Measurements from ENCODE around the gene PLEKHG5. TPM values are rescaled to one million over a fixed set of nuclear protein-coding genes. Genes with fewer than 3 reads are reported as not detected.

Gene PLEKHG5
- total RNA-seq, 6 experiments from 2014 or later: 0.70 to 2.3 (median 1.5) TPM

DNA sequence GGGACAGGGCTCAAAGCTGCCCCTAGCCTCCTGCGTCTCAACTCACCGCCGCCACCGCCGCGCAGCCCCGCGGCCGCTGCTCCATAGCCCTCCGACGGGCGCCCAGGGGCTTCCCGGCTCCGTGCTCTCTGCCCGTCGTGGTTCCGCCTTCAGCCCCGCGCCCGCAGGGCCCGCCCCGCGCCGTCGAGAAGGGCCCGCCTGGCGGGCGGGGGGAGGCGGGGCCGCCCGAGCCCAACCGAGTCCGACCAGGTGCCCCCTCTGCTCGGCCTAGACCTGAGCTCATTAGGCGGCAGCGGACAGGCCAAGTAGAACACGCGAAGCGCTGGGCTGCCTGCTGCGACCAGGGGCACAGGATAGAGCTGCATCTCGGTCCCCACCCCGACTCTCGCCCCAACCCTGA is 25.4 kb downstream of the PLEKHG5 start, which contains the start of gene TNFRSF25:
TSS of gene TNFRSF25 (minus strand) at position 151 of the 400 bp plus-strand sequence. CDS start at position 85, 66 bp downstream.
- no peak for ATAC-seq
- DNase-seq: peak in 1 of 3 donors; percentile 52
- H3K36me3 ChIP-seq: no peaks in the 10 kb centered on the region

DNA sequence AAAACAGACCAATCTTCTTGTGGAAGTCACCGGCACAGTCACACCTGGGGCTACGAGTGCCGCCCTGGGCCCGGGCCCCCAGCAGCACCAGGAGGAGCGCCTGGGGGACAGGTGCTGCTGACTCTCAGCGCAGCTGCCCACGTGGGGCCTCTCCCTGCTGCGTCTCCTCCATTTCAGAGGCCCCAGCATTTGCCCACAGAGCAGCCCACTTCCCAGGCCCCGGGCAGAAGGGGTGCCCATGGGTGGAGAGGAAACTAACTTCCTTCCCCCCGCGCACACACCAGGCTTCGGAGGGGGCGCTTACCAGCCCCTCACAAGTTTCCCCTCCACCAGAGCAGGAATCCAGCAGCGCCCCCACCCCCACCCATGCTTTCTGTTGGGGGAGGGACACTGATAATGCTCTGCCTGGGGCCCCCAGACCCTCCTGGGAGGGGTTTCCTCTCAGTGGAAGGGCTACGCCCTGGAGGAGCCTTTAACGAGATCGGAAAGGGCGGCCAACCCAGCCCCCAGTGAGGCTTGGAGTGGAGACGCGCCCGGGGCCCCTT is 25.9 kb downstream of the PLEKHG5 start:
- no peak for DNase-seq
- TF ChIP-seq, protein P1, sequence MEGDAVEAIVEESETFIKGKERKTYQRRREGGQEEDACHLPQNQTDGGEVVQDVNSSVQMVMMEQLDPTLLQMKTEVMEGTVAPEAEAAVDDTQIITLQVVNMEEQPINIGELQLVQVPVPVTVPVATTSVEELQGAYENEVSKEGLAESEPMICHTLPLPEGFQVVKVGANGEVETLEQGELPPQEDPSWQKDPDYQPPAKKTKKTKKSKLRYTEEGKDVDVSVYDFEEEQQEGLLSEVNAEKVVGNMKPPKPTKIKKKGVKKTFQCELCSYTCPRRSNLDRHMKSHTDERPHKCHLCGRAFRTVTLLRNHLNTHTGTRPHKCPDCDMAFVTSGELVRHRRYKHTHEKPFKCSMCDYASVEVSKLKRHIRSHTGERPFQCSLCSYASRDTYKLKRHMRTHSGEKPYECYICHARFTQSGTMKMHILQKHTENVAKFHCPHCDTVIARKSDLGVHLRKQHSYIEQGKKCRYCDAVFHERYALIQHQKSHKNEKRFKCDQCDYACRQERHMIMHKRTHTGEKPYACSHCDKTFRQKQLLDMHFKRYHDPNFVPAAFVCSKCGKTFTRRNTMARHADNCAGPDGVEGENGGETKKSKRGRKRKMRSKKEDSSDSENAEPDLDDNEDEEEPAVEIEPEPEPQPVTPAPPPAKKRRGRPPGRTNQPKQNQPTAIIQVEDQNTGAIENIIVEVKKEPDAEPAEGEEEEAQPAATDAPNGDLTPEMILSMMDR (IDR thresholded peaks at IDR 0.05): no peak
- TF ChIP-seq POLR2A (IDR thresholded peaks at IDR 0.05): no peak
- Histone ChIP-seq H3K9me3 (no peaks in the 10 kb centered on the region), H3K27me3 (no peaks in the 10 kb centered on the region), H3K4me1 (peaks cover 0 to 13% (median 4%) of the 10 kb centered on the region in 4 donors), H3K27ac (no peak overlapping the region), H3K36me3 (no peaks in the 10 kb centered on the region), H3K4me3 (no peak overlapping the region)
- no CpG with 5 or more reads among the region's 21 CpGs for WGBS (ENCODE audit: insufficient coverage, low coverage, low lambda C conversion rate, missing lambda C conversion rate)
- ATAC-seq: no peak
- intact Hi-C loops (cut with DNase I): no loop called here

More for the DNA sequence above, 25.4 kb downstream of the PLEKHG5 start, which contains the start of gene TNFRSF25:
- Histone ChIP-seq H3K4me1 (peaks cover 0 to 13% (median 4%) of the 10 kb centered on the region in 4 donors), H3K4me3 (no peak within 1 kb of the TSS), H3K27me3 (no peaks in the 10 kb centered on the region), H3K9me3 (no peaks in the 10 kb centered on the region), H3K27ac (no peak within 1 kb of the TSS)
- no peak for TF ChIP-seq POLR2A (IDR thresholded peaks at IDR 0.05)
- TF ChIP-seq, protein P1 (IDR thresholded peaks at IDR 0.05): no peak
- WGBS (ENCODE audit: insufficient coverage, low coverage, low lambda C conversion rate, missing lambda C conversion rate): no CpG with 5 or more reads among the region's 43 CpGs
- intact Hi-C loops (cut with DNase I): no loop called here

DNA sequence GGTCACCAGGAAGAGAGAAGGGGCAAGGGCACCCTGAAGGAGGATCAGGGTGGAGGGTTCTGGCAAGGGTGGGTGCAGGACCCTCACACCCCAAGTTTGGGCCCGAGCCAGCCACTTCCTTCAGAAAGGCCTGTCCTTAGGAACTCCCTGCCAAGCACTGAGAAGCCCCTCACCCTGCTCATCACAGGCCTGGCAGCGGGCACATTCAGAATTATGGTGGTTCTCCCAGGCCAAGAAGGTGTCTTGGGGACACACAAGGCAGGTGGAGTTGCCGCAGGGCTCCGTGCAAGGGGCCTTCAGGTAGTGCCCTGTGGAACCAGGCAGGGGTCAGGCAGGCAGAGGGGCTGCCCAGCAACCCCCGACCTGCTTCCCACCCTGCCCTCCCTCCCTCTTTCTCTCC is 26.6 kb downstream of the PLEKHG5 start:
- intact Hi-C loops (cut with DNase I): no loop called here
- TF ChIP-seq, protein P1 (IDR thresholded peaks at IDR 0.05): no peak
- no peak for TF ChIP-seq POLR2A (IDR thresholded peaks at IDR 0.05)
- H3K9me3 ChIP-seq: no peaks in the 10 kb centered on the region
- ATAC-seq (no peak), DNase-seq (no peak)
- H3K4me1 ChIP-seq: peaks cover 0 to 13% (median 4%) of the 10 kb centered on the region in 4 donors
- H3K27ac ChIP-seq: no peak overlapping the region
- H3K4me3 ChIP-seq: no peak overlapping the region
- no peaks in the 10 kb centered on the region for H3K36me3 ChIP-seq
- WGBS (ENCODE audit: insufficient coverage, low coverage, low lambda C conversion rate, missing lambda C conversion rate): 44% methylated on average over 2 of the region's 5 CpGs
- H3K27me3 ChIP-seq: no peaks in the 10 kb centered on the region

DNA sequence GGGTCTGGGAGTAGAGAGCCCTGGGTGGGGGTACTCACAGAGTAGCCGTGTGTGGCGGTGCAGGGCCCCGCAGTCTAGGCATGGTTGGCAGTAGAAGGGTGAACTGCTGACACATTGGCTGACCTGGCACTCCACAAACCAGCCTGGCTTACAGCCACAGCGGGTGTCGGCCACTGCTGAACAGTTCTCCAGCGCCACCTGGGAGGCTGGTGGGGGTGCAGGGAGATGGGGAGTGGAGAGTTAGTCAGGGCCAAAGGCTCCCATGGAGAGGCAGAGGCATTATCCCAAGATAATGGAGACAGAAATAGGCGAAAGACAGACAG is 27.0 kb downstream of the PLEKHG5 start:
- Histone ChIP-seq H3K9me3 (no peaks in the 10 kb centered on the region), H3K4me3 (no peak overlapping the region), H3K27ac (no peak overlapping the region), H3K27me3 (no peaks in the 10 kb centered on the region), H3K4me1 (peaks cover 0 to 13% (median 4%) of the 10 kb centered on the region in 4 donors), H3K36me3 (no peaks in the 10 kb centered on the region)
- WGBS (ENCODE audit: insufficient coverage, low coverage, low lambda C conversion rate, missing lambda C conversion rate): 21% methylated on average over 4 of the region's 7 CpGs
- ATAC-seq (peak; percentile 87 to 93 (median 90)), DNase-seq (peak; percentile 90 to 95 (median 92))
- intact Hi-C loops (cut with DNase I): no loop called here
- TF ChIP-seq POLR2A (IDR thresholded peaks at IDR 0.05): no peak
- TF ChIP-seq, protein P1 (IDR thresholded peaks at IDR 0.05): peak; percentile 48 to 64 (median 60)

Data from right lobe of liver (tissue), 6 donors.